Midbrain (tissue), 1 donor: Measurements from ENCODE around the gene ELL.
"Not testable (repeated sequence)": the region's sequence is repeated elsewhere in the genome, so short reads cannot be mapped to it uniquely, and the experiment has no call there.

Experiments
- DNase-seq: peaks from one replicate; lab custom pipeline; 2025; lab: John Stamatoyannopoulos, UW

ELL gene

GRCh38 chr19:18521692-18522123 is at the start of gene ELL:
ELL (minus strand) TSS chr19:18522070; CDS start chr19:18522055, 15 bp downstream.
- no peak for DNase-seq

- DNase-seq: no peak
Observed at GRCh38 chr19:18568367-18568766, 46.5 kb upstream of the ELL start.

- no peak for DNase-seq
Observed at GRCh38 chr19:18566953-18567352, 45.1 kb upstream of the ELL start.

- DNase-seq: no peak
Observed at GRCh38 chr19:18562086-18562485, 40.2 kb upstream of the ELL start.

- no peak for DNase-seq
Observed at GRCh38 chr19:18559685-18560084, 37.8 kb upstream of the ELL start.

GRCh38 chr19:18558604-18559003 is 36.7 kb upstream of the ELL start:
- no peak for DNase-seq

- no peak for DNase-seq
Observed at GRCh38 chr19:18558202-18558555, 36.3 kb upstream of the ELL start.

- DNase-seq: peak; percentile 96
Observed at GRCh38 chr19:18557411-18558201, 35.7 kb upstream of the ELL start, which contains the start of gene KXD1. KXD1 (plus strand) TSS chr19:18557870; CDS start chr19:18562057, 4,187 bp downstream.

- no peak for DNase-seq
Observed at GRCh38 chr19:18551631-18552030, 29.8 kb upstream of the ELL start.

GRCh38 chr19:18543814-18544475 is 22.1 kb upstream of the ELL start:
- no peak for DNase-seq

- peak; percentile 94 for DNase-seq
Observed at GRCh38 chr19:18542941-18543813, 21.3 kb upstream of the ELL start, which contains the start of gene FKBP8. FKBP8 (minus strand) TSS chr19:18543573; CDS start chr19:18541970, 1,603 bp downstream.

GRCh38 chr19:18541992-18542940 is 20.4 kb upstream of the ELL start:
- DNase-seq: no peak

GRCh38 chr19:18541258-18541991 is 19.6 kb upstream of the ELL start:
- no peak for DNase-seq

- DNase-seq: not testable (repeated sequence)
Observed at GRCh38 chr19:18540200-18540599, 18.3 kb upstream of the ELL start.

- no peak for DNase-seq
Observed at GRCh38 chr19:18539372-18539771, 17.5 kb upstream of the ELL start.

- no peak for DNase-seq
Observed at GRCh38 chr19:18538115-18538514, 16.2 kb upstream of the ELL start.

GRCh38 chr19:18537431-18537830 is 15.6 kb upstream of the ELL start:
- no peak for DNase-seq

GRCh38 chr19:18536475-18536874 is 14.6 kb upstream of the ELL start:
- DNase-seq: no peak

GRCh38 chr19:18533058-18533457 is 11.2 kb upstream of the ELL start:
- DNase-seq: no peak

GRCh38 chr19:18532168-18532890 is 10.5 kb upstream of the ELL start:
- no peak for DNase-seq
